ENCODE measurements around the gene FREM3. TPM values are rescaled to one million over a fixed set of nuclear protein-coding genes. Genes with fewer than 3 reads are reported as not detected.

FREM3 gene
- total and polyA plus RNA-seq, 2 of the 8 experiments (the other 6 are each of a cell fraction or from before 2014, with no cell fraction given) = 0.03 to 0.11 TPM

GRCh38 chr4:143700416-143701352, at the start of gene FREM3 (continued):
- TF ChIP-seq ASH2L (IDR thresholded peaks at IDR 0.05; ENCODE audit: low read length) = peak; percentile 20
